ENCODE measurements around the gene SLC43A2.

Gene SLC43A2

GRCh38 chr17:1582374-1582773 lies 46.3 kb downstream of the SLC43A2 start:
- TF ChIP-seq, protein P1, sequence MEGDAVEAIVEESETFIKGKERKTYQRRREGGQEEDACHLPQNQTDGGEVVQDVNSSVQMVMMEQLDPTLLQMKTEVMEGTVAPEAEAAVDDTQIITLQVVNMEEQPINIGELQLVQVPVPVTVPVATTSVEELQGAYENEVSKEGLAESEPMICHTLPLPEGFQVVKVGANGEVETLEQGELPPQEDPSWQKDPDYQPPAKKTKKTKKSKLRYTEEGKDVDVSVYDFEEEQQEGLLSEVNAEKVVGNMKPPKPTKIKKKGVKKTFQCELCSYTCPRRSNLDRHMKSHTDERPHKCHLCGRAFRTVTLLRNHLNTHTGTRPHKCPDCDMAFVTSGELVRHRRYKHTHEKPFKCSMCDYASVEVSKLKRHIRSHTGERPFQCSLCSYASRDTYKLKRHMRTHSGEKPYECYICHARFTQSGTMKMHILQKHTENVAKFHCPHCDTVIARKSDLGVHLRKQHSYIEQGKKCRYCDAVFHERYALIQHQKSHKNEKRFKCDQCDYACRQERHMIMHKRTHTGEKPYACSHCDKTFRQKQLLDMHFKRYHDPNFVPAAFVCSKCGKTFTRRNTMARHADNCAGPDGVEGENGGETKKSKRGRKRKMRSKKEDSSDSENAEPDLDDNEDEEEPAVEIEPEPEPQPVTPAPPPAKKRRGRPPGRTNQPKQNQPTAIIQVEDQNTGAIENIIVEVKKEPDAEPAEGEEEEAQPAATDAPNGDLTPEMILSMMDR (IDR thresholded peaks at IDR 0.05; ENCODE audit: low read depth, low read length): no peak
- no peak for DNase-seq (ENCODE audit: extremely low read depth, low read depth)

GRCh38 chr17:1580979-1581676 lies 47.5 kb downstream of the SLC43A2 start:
- TF ChIP-seq, protein P1 (IDR thresholded peaks at IDR 0.05; ENCODE audit: low read depth, low read length): no peak
- no peak for DNase-seq (ENCODE audit: extremely low read depth, low read depth)

DNA sequence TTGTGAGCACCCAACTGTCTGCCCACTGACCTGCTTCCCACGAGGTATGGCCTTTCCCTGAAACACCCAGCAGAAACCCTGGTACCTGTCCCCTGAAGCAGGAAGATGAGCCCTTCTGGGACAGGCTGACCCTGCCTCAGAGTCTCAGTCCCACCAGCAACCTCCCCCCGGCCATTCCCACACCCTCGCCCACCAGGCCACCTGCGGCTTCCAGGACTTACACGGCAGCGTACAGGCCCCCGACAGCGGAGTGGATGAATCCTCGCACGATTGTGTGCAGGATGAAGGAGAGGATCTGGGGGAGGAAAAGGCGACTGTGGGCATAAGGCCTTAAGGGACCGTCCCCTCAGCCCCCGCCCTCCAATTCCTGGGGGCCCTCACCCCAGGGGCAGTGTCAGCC lies 50.6 kb downstream of the SLC43A2 start:
- TF ChIP-seq, protein P1 (IDR thresholded peaks at IDR 0.05; ENCODE audit: low read depth, low read length): no peak
- DNase-seq (ENCODE audit: extremely low read depth, low read depth): no peak

DNA sequence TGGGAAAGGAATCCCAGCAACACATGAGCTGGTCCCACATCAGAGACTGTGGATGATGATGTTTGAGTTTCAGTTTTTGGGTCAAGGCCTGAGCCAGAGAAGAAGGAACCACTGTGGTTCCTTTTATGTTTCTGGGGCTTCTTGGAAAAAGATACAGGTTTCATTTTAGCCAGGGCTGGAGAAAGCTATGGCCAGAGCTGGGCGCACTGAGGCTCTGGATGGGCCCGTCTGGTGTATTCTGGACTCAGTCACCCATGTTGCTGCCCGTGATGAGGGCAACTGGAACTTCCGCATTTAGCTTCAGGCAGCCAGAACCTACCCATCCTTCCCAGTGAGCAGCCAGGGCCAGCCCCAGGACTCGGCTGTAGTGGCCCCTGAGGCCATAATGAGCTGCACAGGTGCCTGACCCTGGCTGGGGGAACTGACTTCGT lies 51.0 kb downstream of the SLC43A2 start:
- DNase-seq (ENCODE audit: extremely low read depth, low read depth): no peak
- TF ChIP-seq, protein P1 (IDR thresholded peaks at IDR 0.05; ENCODE audit: low read depth, low read length): no peak

- TF ChIP-seq, protein P1 (IDR thresholded peaks at IDR 0.05; ENCODE audit: low read depth, low read length): no peak
- peak; percentile 96 for DNase-seq (ENCODE audit: extremely low read depth, low read depth)
These were observed 51.5 kb downstream of the SLC43A2 start for GRCh38 chr17:1577182-1577581.

GRCh38 chr17:1576500-1576899 lies 52.1 kb downstream of the SLC43A2 start:
- no peak for DNase-seq (ENCODE audit: extremely low read depth, low read depth)
- TF ChIP-seq, protein P1 (IDR thresholded peaks at IDR 0.05; ENCODE audit: low read depth, low read length): no peak

DNA sequence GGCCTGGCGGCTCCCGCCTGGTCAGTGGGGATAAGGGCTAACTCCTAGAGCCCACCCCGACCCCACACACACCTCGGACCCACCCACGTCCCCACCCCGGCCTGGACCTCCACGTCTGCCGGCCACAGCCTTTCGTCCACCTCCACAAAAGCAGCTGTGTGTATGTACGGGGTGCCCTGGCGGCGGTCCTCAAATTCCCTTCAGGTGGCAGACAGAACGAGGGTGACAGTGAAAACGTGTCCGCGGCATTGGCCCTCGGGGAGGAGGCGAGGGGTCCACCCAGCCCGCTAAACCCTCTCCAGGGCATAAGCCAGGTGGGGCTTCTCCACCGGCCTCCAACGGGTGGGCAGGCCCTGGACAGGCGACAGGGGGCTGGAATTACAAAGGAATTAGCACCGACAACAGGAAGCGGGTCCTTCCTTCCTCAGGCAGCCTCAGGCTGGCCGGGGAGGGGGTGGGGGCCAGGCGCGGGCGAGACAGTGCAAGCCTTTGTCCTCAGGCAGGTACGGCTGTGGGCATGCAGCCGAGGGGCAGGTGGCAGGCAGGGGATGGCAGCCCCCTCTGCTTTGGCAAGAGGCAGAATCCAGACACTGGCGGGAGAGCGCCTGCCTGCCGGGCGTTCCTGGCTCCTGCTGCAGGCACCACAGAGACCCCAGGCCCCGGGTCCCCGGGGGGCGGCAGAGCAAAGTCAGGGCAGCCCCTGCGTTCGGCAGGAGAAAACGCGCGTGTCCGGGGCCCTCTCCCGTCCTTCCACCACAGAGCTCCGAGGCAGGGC lies 53.8 kb downstream of the SLC43A2 start:
- TF ChIP-seq, protein P1 (IDR thresholded peaks at IDR 0.05; ENCODE audit: low read depth, low read length): no peak
- no peak for DNase-seq (ENCODE audit: extremely low read depth, low read depth)
